GM12891 (cell line): ENCODE results near the gene ZNF341.

Experiments used
- POLR2A ChIP-seq: IDR thresholded peaks from 2 replicates; pipeline ENCODE4 v1.6.1; 2011; ENCODE audit warnings: low read depth, low read length, control low read depth
- POLR2AphosphoS5 ChIP-seq: IDR thresholded peaks from 2 replicates; pipeline ENCODE4 v1.6.1; 2011; ENCODE audit warnings: low read depth, low read length, control low read depth

DNA sequence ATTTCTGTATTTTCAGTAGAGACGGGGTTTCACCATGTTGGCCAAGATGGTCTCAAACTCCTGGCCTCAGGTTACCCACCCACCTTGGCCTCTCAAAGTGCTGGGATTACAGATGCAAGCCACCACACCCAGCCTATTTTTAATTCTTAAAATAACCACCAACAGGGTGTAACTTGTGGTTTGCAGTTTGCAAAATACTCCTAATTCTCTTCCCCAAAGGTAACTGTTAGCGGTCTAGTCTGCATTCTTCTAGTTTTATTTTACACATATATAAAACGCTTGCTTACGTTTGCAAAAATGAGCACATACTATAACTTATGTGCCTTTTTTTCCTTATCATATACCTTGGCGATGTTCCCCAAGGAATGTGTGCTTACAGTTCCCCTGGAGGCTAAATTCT is 53.7 kb downstream of the ZNF341 start:
- TF ChIP-seq POLR2A (no peak), POLR2AphosphoS5 (no peak)
